ENCODE results near the gene SEBOX. TPM values are rescaled to one million over a fixed set of nuclear protein-coding genes. Genes with fewer than 3 reads are reported as not detected.

SEBOX gene
- total RNA-seq, 1 donor from 2014 or later: not detected

- no peak overlapping the region for H3K4me3 ChIP-seq (ENCODE audit: low read depth, low read length)
- DNase-seq (ENCODE audit: low read depth): no peak
- no peak for TF ChIP-seq CTCF (conservative IDR thresholded peaks at IDR 0.05; ENCODE audit: low read depth, low read length)
Measured at GRCh38 chr17:28369684-28370034, 4.7 kb upstream of the SEBOX start.

GRCh38 chr17:28368915-28369683 is 4.1 kb upstream of the SEBOX start:
- no peak for DNase-seq (ENCODE audit: low read depth)
- TF ChIP-seq CTCF (conservative IDR thresholded peaks at IDR 0.05; ENCODE audit: low read depth, low read length): no peak
- no peak overlapping the region for H3K4me3 ChIP-seq (ENCODE audit: low read depth, low read length)

GRCh38 chr17:28368306-28368831 is 3.4 kb upstream of the SEBOX start:
- no peak overlapping the region for H3K4me3 ChIP-seq (ENCODE audit: low read depth, low read length)
- DNase-seq (ENCODE audit: low read depth): no peak
- no peak for TF ChIP-seq CTCF (conservative IDR thresholded peaks at IDR 0.05; ENCODE audit: low read depth, low read length)

- no peak for TF ChIP-seq CTCF (conservative IDR thresholded peaks at IDR 0.05; ENCODE audit: low read depth, low read length)
- no peak for DNase-seq (ENCODE audit: low read depth)
- H3K4me3 ChIP-seq (ENCODE audit: low read depth, low read length): no peak overlapping the region
Measured at GRCh38 chr17:28367641-28368305, 2.8 kb upstream of the SEBOX start.

- no peak for DNase-seq (ENCODE audit: low read depth)
- no peak overlapping the region for H3K4me3 ChIP-seq (ENCODE audit: low read depth, low read length)
- TF ChIP-seq CTCF (conservative IDR thresholded peaks at IDR 0.05; ENCODE audit: low read depth, low read length): peak; percentile 16
Measured at GRCh38 chr17:28366605-28367004, 1.6 kb upstream of the SEBOX start.

GRCh38 chr17:28365487-28365886 is 488 bp upstream of the SEBOX start:
- H3K4me3 ChIP-seq (ENCODE audit: low read depth, low read length): no peak overlapping the region
- no peak for DNase-seq (ENCODE audit: low read depth)
- no peak for TF ChIP-seq CTCF (conservative IDR thresholded peaks at IDR 0.05; ENCODE audit: low read depth, low read length)
